LNCaP clone FGC (cell line): ENCODE results near the gene NT5C.
A peak's percentile ranks its signal among the peaks of the same experiment; 100 is the strongest.
"Not testable (repeated sequence)": the region's sequence is repeated elsewhere in the genome, so short reads cannot be mapped to it uniquely, and the experiment has no call there.

Source experiments
- DNase-seq: peaks from one replicate; pipeline ENCODE4 v3.0.0-alpha.2; 2011; ENCODE audit warnings: low read depth
- H3K4me3 ChIP-seq: 2 replicates; pipeline ENCODE4 v1.5.1; 2011; ENCODE audit warnings: mild to moderate bottlenecking, low read depth, low read length, control low read depth
- CTCF ChIP-seq: IDR thresholded peaks from 2 replicates; pipeline ENCODE4 v1.5.1; 2012; ENCODE audit warnings: mild to moderate bottlenecking; ENCODE audit not compliant: control insufficient read depth, insufficient read depth; ENCODE audit errors: extremely low read depth

The NT5C gene

GRCh38 chr17:75142236-75142971 lies 10.9 kb upstream of the NT5C start:
- no peak overlapping the region for H3K4me3 ChIP-seq
- no peak for DNase-seq

GRCh38 chr17:75138519-75138918 lies 7.0 kb upstream of the NT5C start:
- DNase-seq: no peak
- no peak overlapping the region for H3K4me3 ChIP-seq
- no peak for TF ChIP-seq CTCF

More at GRCh38 chr17:75142236-75142971, 10.9 kb upstream of the NT5C start:
- no peak for TF ChIP-seq CTCF

GRCh38 chr17:75137762-75138161 lies 6.2 kb upstream of the NT5C start:
- not testable (repeated sequence) for H3K4me3 ChIP-seq, DNase-seq

- no peak for TF ChIP-seq CTCF
- DNase-seq: no peak
- H3K4me3 ChIP-seq: no peak overlapping the region
These were observed 4.4 kb upstream of the NT5C start for GRCh38 chr17:75135946-75136345.

- no peak for TF ChIP-seq CTCF
- H3K4me3 ChIP-seq: no peak overlapping the region
- DNase-seq: no peak
These were observed 3.9 kb upstream of the NT5C start for GRCh38 chr17:75135452-75135851.

GRCh38 chr17:75133607-75134347 lies 2.2 kb upstream of the NT5C start:
- not testable (repeated sequence) for DNase-seq, H3K4me3 ChIP-seq

- DNase-seq: peak; percentile 61
- H3K4me3 ChIP-seq: no peak overlapping the region
- TF ChIP-seq CTCF: no peak
These were observed 1.5 kb upstream of the NT5C start for GRCh38 chr17:75133001-75133400.

- not testable (repeated sequence) for DNase-seq
- H3K4me3 ChIP-seq: peak overlapping the region; percentile 84
These were observed 767 bp upstream of the NT5C start for GRCh38 chr17:75132018-75133000.
